ENCODE data around the gene VPREB1. TPM values are rescaled to one million over a fixed set of nuclear protein-coding genes. Genes with fewer than 3 reads are reported as not detected.

VPREB1 gene
- total RNA-seq, 4 donors from 2014 or later, result not detected

- Histone ChIP-seq H3K4me1 (no peaks in the 10 kb centered on the region), H3K27ac (replicated peaks in 1 of 4) (no peak overlapping the region), H3K36me3 (no peaks in the 10 kb centered on the region), H3K9me3 (no peaks in the 10 kb centered on the region), H3K4me3 (no peak overlapping the region), H3K27me3 (peaks cover 0 to 17% (median 0%) of the 10 kb centered on the region in 4 donors)
- DNase-seq (ENCODE audit: extremely low spot score), result peak; percentile 70
- WGBS, result 81% methylated on average over 8 of the region's 8 CpGs
- no peak for TF ChIP-seq EP300 (IDR thresholded peaks at IDR 0.05)
- no peak for TF ChIP-seq CTCF (IDR thresholded peaks at IDR 0.05)
- TF ChIP-seq POLR2A (IDR thresholded peaks at IDR 0.05; ENCODE audit: low read depth), result no peak
- no peak for TF ChIP-seq POLR2AphosphoS5 (IDR thresholded peaks at IDR 0.05)
- intact Hi-C loops (cut with DNase I), result no loop called here
Measured at GRCh38 chr22:22228921-22229320, 15.7 kb upstream of the VPREB1 start.

GRCh38 chr22:22229683-22230420 is 14.7 kb upstream of the VPREB1 start:
- H3K4me3 ChIP-seq, result no peak overlapping the region
- TF ChIP-seq CTCF (IDR thresholded peaks at IDR 0.05), result no peak
- no peak for TF ChIP-seq EP300 (IDR thresholded peaks at IDR 0.05)
- TF ChIP-seq POLR2A (IDR thresholded peaks at IDR 0.05; ENCODE audit: low read depth), result no peak
- TF ChIP-seq POLR2AphosphoS5 (IDR thresholded peaks at IDR 0.05), result no peak
- H3K9me3 ChIP-seq, result no peaks in the 10 kb centered on the region
- no peak overlapping the region for H3K27ac ChIP-seq (replicated peaks in 1 of 4)
- DNase-seq (ENCODE audit: extremely low spot score), result peak; percentile 45
- intact Hi-C loops (cut with DNase I), result no loop called here
- 78% methylated on average over 6 of the region's 6 CpGs for WGBS
- H3K36me3 ChIP-seq, result no peaks in the 10 kb centered on the region
- H3K27me3 ChIP-seq, result peaks cover 0 to 17% (median 0%) of the 10 kb centered on the region in 4 donors
- no peaks in the 10 kb centered on the region for H3K4me1 ChIP-seq

GRCh38 chr22:22230438-22230837 is 14.1 kb upstream of the VPREB1 start:
- no peak for DNase-seq (ENCODE audit: extremely low spot score)
- no peak overlapping the region for H3K4me3 ChIP-seq
- H3K27me3 ChIP-seq, result peaks cover 0 to 21% (median 0%) of the 10 kb centered on the region in 4 donors
- H3K27ac ChIP-seq (replicated peaks in 1 of 4), result no peak overlapping the region
- H3K4me1 ChIP-seq, result no peaks in the 10 kb centered on the region
- no peaks in the 10 kb centered on the region for H3K36me3 ChIP-seq
- 89% methylated on average over 6 of the region's 9 CpGs for WGBS
- no peak for TF ChIP-seq POLR2A (IDR thresholded peaks at IDR 0.05; ENCODE audit: low read depth)
- intact Hi-C loops (cut with DNase I), result no loop called here
- H3K9me3 ChIP-seq, result no peaks in the 10 kb centered on the region

GRCh38 chr22:22233081-22233480 is 11.5 kb upstream of the VPREB1 start:
- H3K4me1 ChIP-seq, result no peaks in the 10 kb centered on the region
- no peak overlapping the region for H3K27ac ChIP-seq (replicated peaks in 1 of 4)
- H3K36me3 ChIP-seq, result no peaks in the 10 kb centered on the region
- no peaks in the 10 kb centered on the region for H3K9me3 ChIP-seq
- TF ChIP-seq POLR2AphosphoS5 (IDR thresholded peaks at IDR 0.05), result no peak
- TF ChIP-seq EP300 (IDR thresholded peaks at IDR 0.05), result no peak
- TF ChIP-seq CTCF (IDR thresholded peaks at IDR 0.05), result no peak
- TF ChIP-seq POLR2A (IDR thresholded peaks at IDR 0.05; ENCODE audit: low read depth), result no peak
- H3K27me3 ChIP-seq, result peaks cover 0 to 29% (median 0%) of the 10 kb centered on the region in 4 donors
- 78% methylated on average over 5 of the region's 5 CpGs for WGBS
- DNase-seq (ENCODE audit: extremely low spot score), result no peak
- H3K4me3 ChIP-seq, result no peak overlapping the region
- intact Hi-C loops (cut with DNase I), result no loop called here

- H3K4me3 ChIP-seq, result no peak overlapping the region
- DNase-seq (ENCODE audit: extremely low spot score), result peak; percentile 80
- intact Hi-C loops (cut with DNase I), result no loop called here
Measured at GRCh38 chr22:22235558-22235957, 9.0 kb upstream of the VPREB1 start.

More at GRCh38 chr22:22235558-22235957, 9.0 kb upstream of the VPREB1 start:
- no peak overlapping the region for H3K27ac ChIP-seq (replicated peaks in 1 of 4)
- 14% methylated on average over 2 of the region's 2 CpGs for WGBS
- H3K36me3 ChIP-seq, result no peaks in the 10 kb centered on the region
- peaks cover 0 to 37% (median 0%) of the 10 kb centered on the region in 4 donors for H3K27me3 ChIP-seq
- H3K9me3 ChIP-seq, result no peaks in the 10 kb centered on the region
- TF ChIP-seq CTCF (IDR thresholded peaks at IDR 0.05), result peak in 1 of 3 experiments; percentile 28
- TF ChIP-seq POLR2AphosphoS5 (IDR thresholded peaks at IDR 0.05), result no peak
- no peak for TF ChIP-seq POLR2A (IDR thresholded peaks at IDR 0.05; ENCODE audit: low read depth)
- TF ChIP-seq EP300 (IDR thresholded peaks at IDR 0.05), result no peak
- H3K4me1 ChIP-seq, result no peaks in the 10 kb centered on the region
